ENCODE measurements around the gene HMCN1.

The HMCN1 gene

GRCh38 chr1:186091222-186091720 is 357.1 kb downstream of the HMCN1 start:
- DNase-seq (ENCODE audit: low spot score), result no peak

GRCh38 chr1:186093437-186093836 is 359.2 kb downstream of the HMCN1 start:
- no peak for DNase-seq (ENCODE audit: low spot score)

GRCh38 chr1:186094172-186094571 is 360.0 kb downstream of the HMCN1 start:
- DNase-seq (ENCODE audit: low spot score), result no peak

- DNase-seq (ENCODE audit: low spot score), result no peak
These were observed 365.3 kb downstream of the HMCN1 start for GRCh38 chr1:186099336-186100104.

- DNase-seq (ENCODE audit: low spot score), result no peak
These were observed 367.9 kb downstream of the HMCN1 start for GRCh38 chr1:186102107-186102506.

- no peak for DNase-seq (ENCODE audit: low spot score)
These were observed 368.5 kb downstream of the HMCN1 start for GRCh38 chr1:186102547-186103148.

GRCh38 chr1:186104459-186104858 is 370.3 kb downstream of the HMCN1 start:
- no peak for DNase-seq (ENCODE audit: low spot score)

GRCh38 chr1:186112280-186112679 is 378.1 kb downstream of the HMCN1 start:
- DNase-seq (ENCODE audit: low spot score), result peak; percentile 42

GRCh38 chr1:186113461-186113860 is 379.3 kb downstream of the HMCN1 start:
- DNase-seq (ENCODE audit: low spot score), result no peak

GRCh38 chr1:186118724-186119123 is 384.5 kb downstream of the HMCN1 start:
- no peak for DNase-seq (ENCODE audit: low spot score)

- DNase-seq (ENCODE audit: low spot score), result no peak
These were observed 388.6 kb downstream of the HMCN1 start for GRCh38 chr1:186122837-186123236.

GRCh38 chr1:186125035-186125434 is 390.8 kb downstream of the HMCN1 start:
- no peak for DNase-seq (ENCODE audit: low spot score)

GRCh38 chr1:186125511-186125910 is 391.3 kb downstream of the HMCN1 start:
- DNase-seq (ENCODE audit: low spot score), result no peak

GRCh38 chr1:186129758-186130157 is 395.6 kb downstream of the HMCN1 start:
- no peak for DNase-seq (ENCODE audit: low spot score)

GRCh38 chr1:186139115-186139514 is 404.9 kb downstream of the HMCN1 start:
- DNase-seq (ENCODE audit: low spot score), result no peak

- no peak for DNase-seq (ENCODE audit: low spot score)
These were observed 405.5 kb downstream of the HMCN1 start for GRCh38 chr1:186139701-186140100.

- DNase-seq (ENCODE audit: low spot score), result no peak
These were observed 408.0 kb downstream of the HMCN1 start for GRCh38 chr1:186142159-186142558.

GRCh38 chr1:186142916-186143315 is 408.7 kb downstream of the HMCN1 start:
- no peak for DNase-seq (ENCODE audit: low spot score)

GRCh38 chr1:186143481-186143880 is 409.3 kb downstream of the HMCN1 start:
- DNase-seq (ENCODE audit: low spot score), result no peak

- DNase-seq (ENCODE audit: low spot score), result no peak
These were observed 410.3 kb downstream of the HMCN1 start for GRCh38 chr1:186144505-186144904.

- no peak for DNase-seq (ENCODE audit: low spot score)
These were observed 412.8 kb downstream of the HMCN1 start for GRCh38 chr1:186146974-186147373.

- no peak for DNase-seq (ENCODE audit: low spot score)
These were observed 415.4 kb downstream of the HMCN1 start for GRCh38 chr1:186149591-186149990.

- DNase-seq (ENCODE audit: low spot score), result no peak
These were observed 418.0 kb downstream of the HMCN1 start for GRCh38 chr1:186152227-186152619.

Data from hematopoietic multipotent progenitor cell treated with erythropoietin and hydrocortisone succinate and interleukin-3 and kit ligand, for 15 days (in vitro differentiated cells).